GM18519 (cell line): ENCODE results near the gene OAS2.
"Not testable (repeated sequence)": the region's sequence is repeated elsewhere in the genome, so short reads cannot be mapped to it uniquely, and the experiment has no call there.

Experiments used
- ATAC-seq: cut with Tn5 transposase; IDR thresholded peaks from one replicate; pipeline ENCODE4 v1.9.1; 2021; ENCODE audit warnings: mild to moderate bottlenecking, moderate library complexity; ENCODE audit not compliant: unreplicated experiment, low FRiP score

OAS2 gene

DNA sequence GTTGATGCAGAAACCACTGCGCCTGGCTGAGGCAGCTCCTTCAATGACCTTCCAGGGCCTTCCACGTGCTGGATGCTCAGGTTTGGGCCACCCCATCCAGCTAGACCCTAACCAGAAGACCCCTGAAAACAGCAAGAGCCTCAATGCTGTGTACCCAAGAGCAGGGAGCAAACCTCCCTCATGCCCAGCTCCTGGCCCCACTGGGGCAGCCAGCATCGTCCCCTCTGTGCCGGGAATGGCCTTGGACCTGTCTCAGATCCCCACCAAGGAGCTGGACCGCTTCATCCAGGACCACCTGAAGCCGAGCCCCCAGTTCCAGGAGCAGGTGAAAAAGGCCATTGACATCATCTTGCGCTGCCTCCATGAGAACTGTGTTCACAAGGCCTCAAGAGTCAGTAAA lies 29.5 kb upstream of the OAS2 start:
- no peak for ATAC-seq

DNA sequence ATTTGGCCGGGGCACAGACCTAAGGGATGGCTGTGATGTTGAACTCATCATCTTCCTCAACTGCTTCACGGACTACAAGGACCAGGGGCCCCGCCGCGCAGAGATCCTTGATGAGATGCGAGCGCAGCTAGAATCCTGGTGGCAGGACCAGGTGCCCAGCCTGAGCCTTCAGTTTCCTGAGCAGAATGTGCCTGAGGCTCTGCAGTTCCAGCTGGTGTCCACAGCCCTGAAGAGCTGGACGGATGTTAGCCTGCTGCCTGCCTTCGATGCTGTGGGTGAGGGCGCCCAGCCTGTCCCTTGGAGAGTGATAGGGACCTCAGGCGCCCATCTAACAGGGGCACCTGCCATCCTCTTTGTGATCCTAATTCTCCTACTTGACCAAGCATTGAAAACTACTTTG lies 27.6 kb upstream of the OAS2 start:
- no peak for ATAC-seq

DNA sequence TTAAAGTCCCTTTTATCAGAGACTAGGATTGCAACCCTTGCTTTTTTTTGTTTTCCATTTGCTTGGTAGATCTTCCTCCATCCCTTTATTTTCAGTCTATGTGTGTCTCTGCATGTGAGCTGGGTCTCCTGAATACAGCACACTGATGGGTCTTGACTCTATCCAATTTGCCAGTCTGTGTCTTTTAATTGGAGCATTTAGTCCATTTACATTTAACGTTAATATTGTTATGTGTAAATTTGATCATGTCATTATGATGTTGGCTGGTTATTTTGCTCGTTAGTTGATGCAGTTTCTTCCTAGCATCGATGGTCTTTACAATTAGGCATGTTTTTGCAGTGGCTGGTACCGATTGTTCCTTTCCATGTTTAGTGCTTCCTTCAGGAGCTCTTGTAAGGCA lies 21.2 kb upstream of the OAS2 start:
- not testable (repeated sequence) for ATAC-seq

DNA sequence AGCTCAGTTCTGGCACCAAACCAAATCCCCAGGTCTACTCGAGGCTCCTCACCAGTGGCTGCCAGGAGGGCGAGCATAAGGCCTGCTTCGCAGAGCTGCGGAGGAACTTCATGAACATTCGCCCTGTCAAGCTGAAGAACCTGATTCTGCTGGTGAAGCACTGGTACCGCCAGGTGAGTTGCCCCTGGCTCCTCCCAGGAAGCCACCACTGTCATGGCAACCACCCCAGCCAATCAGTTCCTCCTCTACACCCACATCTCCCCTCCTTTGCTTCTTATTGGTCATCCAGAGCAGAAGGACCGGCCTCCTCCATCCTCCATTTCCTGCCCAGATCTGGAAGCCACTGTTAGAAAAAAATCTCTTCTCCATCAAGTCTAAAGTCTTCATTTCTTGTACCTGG lies 17.2 kb upstream of the OAS2 start:
- no peak for ATAC-seq

DNA sequence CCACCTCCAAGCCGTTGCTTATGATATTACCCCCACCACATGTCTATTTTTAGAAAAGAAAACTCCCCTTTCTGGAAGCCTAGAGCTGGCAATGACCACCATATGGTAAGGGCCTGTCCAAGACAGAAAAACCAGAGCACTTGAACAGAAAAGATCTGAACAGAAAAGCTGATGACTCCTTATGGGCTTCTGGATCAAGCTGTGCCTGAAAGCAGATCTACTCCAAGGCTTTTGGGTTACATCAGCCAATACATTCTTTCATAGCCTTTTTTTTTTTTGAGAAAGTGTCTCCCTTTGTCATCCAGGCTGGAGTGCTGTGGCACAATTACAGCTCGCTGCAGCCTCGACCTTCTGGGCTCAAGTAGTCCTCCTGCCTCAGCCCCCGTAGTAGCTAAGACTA lies 16.8 kb upstream of the OAS2 start:
- ATAC-seq: no peak

DNA sequence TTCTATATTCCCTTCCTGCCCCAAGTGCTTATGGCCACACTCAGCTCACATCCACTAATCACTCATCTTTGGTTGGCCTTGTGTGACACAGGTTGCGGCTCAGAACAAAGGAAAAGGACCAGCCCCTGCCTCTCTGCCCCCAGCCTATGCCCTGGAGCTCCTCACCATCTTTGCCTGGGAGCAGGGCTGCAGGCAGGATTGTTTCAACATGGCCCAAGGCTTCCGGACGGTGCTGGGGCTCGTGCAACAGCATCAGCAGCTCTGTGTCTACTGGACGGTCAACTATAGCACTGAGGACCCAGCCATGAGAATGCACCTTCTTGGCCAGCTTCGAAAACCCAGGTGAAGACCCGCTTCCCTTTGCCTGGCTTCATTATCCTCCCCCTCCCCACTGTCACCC lies 15.8 kb upstream of the OAS2 start:
- ATAC-seq: no peak

DNA sequence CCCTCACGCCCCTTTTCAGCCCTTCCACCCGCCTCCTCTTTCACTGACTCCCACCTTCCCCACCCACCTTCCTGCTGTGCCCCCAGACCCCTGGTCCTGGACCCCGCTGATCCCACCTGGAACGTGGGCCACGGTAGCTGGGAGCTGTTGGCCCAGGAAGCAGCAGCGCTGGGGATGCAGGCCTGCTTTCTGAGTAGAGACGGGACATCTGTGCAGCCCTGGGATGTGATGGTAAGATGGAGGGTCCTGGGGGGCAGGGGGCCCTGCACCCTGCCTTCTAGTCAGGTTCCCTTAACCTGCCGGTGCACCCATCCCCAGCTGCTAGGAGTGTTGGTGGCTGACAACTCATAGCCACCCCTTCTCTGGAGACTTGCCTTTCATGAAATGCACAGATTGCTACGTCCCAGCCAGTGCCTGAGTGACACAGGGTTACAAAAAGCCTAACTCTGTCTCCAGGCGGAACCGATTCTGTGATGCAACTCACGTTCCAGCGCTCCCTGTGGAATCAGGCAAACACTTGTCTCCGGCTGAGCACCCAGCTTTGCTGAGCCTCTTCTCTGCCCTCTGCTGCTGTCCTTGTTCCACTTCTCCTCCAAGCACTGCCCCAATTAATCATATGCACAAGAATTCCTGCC lies 15.0 kb upstream of the OAS2 start:
- no peak for ATAC-seq

DNA sequence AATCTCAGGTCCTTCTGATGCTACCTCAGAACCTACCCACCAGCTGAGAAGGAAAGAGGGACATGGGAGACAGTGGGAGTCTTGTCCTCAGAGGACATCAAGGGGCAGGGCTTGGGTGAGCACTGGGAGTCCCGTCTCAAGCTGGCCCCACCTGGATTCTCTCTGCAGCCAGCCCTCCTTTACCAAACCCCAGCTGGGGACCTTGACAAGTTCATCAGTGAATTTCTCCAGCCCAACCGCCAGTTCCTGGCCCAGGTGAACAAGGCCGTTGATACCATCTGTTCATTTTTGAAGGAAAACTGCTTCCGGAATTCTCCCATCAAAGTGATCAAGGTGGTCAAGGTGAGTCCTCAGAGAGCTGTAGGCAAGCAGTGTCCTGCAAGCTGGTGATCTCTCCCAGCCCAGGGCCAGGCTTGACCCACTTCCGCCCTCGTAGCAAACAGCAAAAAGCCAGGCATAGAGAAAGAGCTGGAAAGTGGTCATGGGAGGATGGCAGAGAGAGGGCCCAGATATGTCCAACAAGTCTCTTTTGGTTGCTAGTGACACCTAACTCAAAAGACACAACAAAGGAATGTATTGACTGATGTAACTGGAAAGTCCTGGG lies 14.2 kb upstream of the OAS2 start:
- no peak for ATAC-seq

DNA sequence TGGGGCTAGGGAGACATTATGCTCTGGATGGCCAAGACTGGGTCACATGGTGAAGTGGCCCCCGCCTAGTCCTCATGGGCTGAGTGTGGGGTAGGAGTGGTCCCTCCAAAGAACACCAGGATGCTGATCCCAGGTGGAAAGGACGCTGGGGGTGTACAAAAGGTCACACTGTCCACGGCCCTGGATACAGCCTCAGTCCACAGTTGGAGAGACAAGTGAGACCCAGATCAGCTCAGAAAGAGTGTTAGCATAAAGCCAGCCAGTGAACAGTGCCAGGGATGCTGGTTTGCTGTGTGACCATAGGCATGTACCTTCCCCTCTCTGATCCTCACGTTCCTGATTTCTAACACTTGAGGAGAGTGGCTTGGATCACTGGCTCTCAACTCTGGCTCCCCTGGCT lies 13.4 kb upstream of the OAS2 start:
- ATAC-seq: no peak

DNA sequence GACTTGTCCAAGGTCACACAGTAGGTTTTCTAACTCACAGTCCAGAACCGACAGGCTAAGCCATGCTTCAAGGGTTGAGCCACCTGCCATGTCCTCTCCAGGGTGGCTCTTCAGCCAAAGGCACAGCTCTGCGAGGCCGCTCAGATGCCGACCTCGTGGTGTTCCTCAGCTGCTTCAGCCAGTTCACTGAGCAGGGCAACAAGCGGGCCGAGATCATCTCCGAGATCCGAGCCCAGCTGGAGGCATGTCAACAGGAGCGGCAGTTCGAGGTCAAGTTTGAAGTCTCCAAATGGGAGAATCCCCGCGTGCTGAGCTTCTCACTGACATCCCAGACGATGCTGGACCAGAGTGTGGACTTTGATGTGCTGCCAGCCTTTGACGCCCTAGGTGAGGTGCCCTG lies 12.7 kb upstream of the OAS2 start:
- ATAC-seq: no peak

DNA sequence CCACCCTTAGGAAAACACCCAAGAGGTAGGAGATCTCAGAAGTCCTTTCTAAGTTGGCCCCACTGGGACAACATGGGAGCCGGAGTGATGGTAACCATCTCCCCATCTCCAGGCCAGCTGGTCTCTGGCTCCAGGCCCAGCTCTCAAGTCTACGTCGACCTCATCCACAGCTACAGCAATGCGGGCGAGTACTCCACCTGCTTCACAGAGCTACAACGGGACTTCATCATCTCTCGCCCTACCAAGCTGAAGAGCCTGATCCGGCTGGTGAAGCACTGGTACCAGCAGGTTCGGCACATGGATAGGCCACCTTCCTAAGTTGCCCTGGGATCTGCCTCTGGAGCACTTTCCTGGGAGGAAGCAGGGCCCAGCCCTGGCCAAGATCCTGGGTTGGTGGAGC lies 11.0 kb upstream of the OAS2 start:
- no peak for ATAC-seq

DNA sequence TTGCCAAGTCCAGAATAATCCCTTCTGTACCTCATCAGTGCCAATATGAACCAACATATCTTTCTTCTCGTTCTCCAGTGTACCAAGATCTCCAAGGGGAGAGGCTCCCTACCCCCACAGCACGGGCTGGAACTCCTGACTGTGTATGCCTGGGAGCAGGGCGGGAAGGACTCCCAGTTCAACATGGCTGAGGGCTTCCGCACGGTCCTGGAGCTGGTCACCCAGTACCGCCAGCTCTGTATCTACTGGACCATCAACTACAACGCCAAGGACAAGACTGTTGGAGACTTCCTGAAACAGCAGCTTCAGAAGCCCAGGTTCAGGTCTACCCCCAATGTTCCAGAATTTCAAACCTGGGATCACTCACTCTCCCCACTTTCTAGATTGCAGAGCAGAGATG lies 10.5 kb upstream of the OAS2 start:
- no peak for ATAC-seq

DNA sequence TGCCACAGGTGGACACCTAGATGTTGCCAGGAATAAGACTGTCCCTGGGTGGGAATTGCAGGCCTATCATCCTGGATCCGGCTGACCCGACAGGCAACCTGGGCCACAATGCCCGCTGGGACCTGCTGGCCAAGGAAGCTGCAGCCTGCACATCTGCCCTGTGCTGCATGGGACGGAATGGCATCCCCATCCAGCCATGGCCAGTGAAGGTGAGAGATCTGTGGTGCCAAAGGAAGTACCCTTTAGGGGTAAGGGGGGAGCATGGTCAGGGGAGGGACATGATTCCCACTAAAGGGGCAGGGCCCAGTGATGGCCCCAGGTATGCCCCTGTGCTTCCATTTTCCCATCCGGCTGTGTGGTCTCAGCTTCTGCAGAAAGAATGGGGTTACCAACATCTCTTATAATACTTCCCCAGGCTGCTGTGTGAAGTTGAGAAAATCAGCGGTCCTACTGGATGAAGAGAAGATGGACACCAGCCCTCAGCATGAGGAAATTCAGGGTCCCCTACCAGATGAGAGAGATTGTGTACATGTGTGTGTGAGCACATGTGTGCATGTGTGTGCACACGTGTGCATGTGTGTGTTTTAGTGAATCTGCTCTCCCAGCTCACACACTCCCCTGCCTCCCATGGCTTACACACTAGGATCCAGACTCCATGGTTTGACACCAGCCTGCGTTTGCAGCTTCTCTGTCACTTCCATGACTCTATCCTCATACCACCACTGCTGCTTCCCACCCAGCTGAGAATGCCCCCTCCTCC lies 8.6 kb upstream of the OAS2 start:
- no peak for ATAC-seq

DNA sequence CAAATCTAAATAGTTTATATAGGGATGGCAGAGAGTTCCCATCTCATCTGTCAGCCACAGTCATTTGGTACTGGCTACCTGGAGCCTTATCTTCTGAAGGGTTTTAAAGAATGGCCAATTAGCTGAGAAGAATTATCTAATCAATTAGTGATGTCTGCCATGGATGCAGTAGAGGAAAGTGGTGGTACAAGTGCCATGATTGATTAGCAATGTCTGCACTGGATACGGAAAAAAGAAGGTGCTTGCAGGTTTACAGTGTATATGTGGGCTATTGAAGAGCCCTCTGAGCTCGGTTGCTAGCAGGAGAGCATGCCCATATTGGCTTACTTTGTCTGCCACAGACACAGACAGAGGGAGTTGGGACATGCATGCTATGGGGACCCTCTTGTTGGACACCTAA lies 7.9 kb upstream of the OAS2 start:
- ATAC-seq: no peak

DNA sequence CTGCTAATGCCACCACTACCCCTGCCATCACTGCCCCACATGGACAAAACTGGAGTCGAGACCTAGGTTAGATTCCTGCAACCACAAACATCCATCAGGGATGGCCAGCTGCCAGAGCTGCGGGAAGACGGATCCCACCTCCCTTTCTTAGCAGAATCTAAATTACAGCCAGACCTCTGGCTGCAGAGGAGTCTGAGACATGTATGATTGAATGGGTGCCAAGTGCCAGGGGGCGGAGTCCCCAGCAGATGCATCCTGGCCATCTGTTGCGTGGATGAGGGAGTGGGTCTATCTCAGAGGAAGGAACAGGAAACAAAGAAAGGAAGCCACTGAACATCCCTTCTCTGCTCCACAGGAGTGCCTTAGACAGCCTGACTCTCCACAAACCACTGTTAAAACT lies 7.1 kb upstream of the OAS2 start:
- ATAC-seq: no peak

DNA sequence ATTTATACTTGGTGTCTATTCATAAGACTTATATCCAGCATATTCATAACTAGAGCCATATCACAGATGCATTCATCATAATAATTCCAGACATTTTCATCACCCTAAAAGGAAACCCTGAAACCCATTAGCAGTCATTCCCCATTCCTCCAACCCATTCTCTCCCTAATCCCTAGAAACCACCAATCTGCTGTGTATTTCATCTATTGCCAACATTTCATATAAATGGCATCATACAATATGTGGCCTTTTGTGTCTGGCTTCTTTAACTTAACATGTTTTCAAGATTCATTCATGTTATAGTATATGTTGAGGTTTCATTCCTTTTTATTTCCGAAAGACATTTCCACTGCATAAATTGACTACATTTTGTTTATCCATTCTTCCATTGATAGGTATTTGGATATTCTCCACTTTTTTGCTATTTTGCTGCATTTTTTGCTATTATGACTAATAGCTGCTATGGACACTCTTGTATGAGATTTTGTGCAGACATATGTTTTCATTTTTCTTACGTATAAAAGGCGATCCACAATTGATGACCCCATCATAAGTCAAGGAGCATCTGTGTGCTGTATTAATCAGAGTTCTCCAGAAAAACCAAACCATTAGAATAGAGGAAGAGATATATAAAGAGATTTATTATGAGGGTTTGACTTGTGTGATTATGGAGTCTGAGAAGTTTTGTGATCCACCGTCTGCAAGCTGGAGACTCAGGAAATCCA lies 5.1 kb upstream of the OAS2 start:
- no peak for ATAC-seq

DNA sequence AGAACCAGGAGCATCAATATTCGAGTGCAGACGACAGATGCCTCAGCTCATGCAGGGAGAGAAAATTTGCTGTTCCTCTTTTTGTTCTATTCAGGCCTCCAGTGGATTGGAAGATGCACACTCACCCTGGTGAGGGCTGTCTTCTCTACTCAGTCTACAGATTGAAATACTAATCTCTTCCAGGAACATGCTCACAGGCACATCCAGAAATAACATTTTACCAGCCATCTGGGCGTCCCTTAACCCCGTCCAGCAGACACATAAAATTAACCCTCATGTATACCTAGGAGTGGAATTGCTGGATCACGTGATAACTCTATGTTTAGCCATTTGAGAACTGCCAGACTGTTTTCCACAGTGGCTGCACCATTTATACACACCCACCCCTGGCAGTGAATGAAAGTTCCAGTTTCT lies 4.5 kb upstream of the OAS2 start:
- ATAC-seq: no peak

DNA sequence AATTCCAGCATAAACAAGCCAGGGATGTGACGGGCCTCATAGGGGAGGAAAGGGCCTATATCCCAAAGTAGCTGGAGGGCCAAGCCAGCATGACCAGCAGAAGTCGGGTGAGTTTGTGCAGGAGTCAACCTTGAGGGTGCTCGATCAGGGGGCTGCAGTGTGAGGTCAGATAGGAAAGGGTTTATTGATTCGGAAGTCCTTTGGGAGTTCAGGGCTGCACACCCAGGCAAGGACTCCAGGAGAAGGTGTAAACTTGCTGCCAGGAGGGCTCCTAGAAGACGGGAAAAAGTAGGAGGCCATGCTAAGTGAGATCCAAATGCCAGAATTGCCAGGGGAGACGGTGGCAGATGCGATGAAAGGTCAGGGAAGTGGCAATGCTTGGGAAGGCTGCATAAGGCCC lies 3.4 kb upstream of the OAS2 start:
- no peak for ATAC-seq

DNA sequence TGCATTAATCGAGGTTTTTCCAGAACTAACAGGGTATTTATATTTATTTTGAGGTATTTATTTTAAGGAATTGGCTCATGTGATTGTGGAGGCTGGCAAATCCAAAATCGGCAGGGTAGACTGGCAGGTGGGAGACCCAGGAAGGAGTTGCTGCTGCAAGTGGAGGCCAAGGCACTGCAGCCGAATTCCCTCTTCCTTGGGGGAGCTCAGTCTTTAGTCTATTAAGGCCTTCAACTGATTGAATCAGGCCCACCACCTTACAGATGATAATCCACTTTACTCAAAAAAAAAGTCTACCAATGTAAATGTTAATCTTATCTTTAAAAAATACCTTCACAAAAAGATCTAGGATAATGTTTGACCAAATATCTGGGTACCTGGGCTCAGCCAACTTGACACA lies 1.2 kb upstream of the OAS2 start:
- no peak for ATAC-seq

DNA sequence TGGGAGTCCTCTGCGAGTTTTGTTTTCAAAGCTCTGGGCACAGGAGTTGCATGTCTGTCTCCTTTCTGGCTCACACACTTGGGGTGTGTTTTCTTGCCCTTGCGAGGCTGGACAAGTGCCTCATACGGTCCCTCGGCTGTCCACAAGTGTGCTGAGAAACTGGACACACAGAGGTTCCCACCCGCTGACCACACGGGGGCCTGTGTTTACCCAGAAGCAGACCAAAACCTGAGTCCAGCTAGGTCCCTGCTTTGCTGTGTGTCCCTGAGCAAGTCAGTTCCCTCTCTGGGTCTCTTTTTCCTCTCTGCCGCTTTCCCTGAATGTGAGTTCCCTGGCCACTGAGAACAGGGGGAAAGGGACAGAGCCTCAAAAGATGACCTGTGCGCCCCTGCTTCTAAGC lies 678 bp upstream of the OAS2 start:
- no peak for ATAC-seq

DNA sequence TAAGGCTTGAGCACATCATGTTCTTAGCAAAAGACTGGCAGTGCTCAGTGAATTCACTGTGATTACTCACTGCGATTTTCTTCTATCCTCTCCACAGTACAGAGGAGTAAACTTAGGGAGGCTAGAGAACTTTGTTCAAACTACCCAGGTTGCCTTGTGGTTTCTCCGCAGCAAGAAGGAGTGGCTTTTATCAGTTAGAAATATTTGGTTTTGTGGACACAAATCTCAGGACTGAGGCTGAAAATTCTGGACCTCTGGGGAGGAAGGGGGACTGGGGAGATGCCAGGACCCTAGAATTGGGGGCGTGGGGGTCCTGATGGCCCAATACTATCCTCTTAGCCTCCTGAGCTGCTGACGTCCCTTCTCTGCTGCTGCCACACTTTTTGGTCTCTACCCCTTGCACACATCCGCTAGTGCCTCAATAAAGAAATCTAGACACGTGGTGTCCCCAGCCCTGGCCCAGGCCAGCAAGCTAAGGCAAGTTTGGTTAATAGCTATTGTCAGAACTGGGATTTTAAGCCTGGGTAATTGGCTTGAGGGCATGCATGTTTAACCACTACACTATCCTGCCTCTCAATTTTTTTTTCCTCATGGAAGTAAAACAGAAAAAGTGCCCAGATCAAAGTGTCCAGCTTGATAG lies 842 bp downstream of the OAS2 start:
- no peak for ATAC-seq
